HT1080 (cell line): ENCODE results near the gene FYN. TPM values are rescaled to one million over a fixed set of nuclear protein-coding genes. Genes with fewer than 3 reads are reported as not detected.
A peak's percentile ranks its signal among the peaks of the same experiment; 100 is the strongest.

ENCODE experiments used
- DNase-seq: peaks from one replicate; pipeline ENCODE4 v3.0.0-alpha.2; 2015; ENCODE audit warnings: low read depth
- total RNA-seq: library from RNA; depleted of rRNA; stranded (reverse); fragments of >200 nt; shearing (Covaris generic); gene quantifications from 2 replicates; pipeline ENCODE4 v1.2.3, GENCODE V29; 2014

FYN gene
- total RNA-seq, 1 experiment from 2014 or later = 50.2 TPM

DNA sequence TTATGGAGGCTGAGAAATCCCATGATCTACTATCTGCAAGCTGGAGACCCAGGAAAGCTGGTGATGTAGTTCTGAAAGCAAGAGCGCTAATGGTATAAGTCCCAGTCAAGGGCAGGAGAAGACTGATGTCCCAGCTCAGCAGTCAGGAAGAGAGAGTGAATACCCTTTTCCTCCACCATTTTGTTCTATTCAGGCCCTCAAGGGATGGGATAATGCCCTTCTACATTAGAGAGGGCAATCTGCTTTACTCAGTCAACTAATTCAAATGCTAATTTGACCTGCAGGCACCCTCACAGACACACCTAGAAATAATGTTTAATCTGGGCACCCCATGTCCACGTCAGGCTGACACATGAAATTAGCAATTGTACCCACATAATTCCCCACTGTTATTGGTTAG lies 10.8 kb upstream of the FYN start:
- no peak for DNase-seq

DNA sequence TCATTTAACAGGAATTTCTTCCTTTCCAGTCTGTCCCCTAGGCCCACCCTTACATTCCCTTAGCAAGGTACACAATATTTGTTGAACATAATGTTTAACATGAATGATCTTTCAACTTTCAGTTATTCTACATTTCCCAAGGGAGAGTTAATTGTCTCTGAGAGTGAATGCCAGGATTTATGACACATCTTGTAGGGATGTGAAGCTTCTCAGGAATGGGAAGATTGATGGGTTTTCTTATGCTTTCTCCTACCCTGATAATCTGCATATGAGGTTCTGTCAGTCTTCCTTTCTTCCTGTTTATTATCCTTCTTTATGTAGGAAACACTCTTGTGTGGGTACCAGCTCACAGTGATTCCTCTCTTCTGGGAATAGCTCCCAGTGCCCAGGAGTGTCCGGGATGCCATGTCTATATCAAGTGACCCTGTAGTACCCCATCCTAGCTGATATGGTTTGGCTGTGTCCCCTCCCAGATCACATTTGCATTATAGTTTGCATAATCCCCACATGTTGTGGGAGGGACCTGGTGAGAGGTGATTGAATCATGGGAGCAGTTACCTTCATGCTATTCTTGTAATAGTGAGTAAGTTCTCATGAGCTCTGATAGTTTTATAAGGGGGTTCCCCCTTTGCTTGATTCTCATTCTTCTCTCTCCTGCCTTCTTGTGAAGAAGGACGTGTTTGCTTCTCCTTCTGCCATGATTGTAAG lies 7.1 kb upstream of the FYN start:
- peak; percentile 40 for DNase-seq

DNA sequence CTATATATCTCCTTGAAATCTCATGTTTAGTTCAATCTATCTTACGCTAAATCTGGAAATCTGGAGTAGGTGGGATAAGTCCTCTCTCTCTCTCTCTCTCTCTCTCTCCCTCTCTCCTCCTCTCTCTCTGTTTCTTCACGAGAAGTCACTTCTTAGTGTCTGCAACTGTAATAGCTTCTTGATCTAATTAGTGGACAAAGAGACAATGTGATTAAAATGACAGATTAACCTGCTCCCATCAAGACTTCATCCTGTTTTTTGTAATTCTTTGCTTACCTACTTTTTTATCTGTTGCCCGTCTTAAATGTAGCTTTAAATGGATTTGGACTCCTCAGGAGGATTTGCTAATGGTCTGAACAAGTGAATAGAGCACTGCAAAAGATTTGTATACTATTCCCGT lies 2.5 kb upstream of the FYN start:
- no peak for DNase-seq

DNA sequence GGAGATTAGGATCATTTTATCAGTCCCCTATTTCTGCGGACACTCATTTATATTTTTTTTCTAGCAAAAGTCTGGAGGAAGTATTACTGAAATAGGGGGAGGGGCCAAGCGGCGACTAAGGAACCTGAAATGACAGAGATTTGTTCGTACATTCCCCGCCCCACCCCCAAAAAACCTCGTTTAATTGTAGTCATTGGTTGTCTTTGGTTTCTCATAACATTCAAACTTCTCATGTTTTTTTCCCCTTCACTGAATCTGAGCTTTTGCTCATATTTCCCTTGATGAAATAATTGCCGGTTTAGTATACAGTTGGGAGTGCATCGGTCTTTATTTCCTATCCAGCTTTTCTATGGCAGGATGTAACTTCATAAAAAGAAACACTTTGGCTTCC lies 768 bp upstream of the FYN start:
- peak; percentile 18 for DNase-seq

DNA sequence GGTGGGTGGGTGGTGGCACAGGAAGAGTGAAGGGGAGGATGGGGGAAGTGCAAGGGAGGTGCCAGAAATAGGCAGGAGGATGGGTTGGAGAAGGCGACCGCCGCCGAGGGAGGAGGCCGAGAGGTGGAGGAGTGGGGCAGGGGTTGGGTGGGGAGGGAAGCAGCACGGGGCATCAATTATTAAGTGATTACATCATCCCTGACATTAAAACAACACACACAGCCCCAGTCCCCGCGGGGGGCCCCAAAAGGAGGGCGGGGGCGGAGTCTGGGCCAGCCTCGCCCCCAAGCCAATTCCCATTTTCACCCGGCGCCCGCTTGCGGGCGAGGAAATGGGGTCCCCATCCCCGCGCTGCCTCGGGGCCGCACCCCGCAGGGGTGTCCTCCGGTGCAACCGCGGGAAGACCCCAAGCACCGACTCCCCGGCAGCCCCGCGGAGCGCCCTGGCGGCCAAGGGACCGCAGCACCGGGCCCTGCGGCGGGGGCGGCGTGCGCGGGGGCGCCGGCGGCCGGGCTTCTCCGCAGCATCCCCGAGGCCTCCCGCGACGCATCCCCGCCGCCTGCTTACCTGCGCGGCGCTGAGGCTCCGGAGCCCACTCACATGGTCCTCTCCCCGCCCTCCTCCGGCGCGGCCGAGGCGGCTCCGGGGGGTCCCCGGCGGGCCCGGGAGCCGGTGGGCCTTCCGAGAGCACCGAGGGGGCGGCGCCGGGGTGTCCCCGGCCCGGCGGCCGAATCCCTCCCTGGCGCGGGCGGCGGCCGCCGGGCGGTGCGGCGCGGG lies 663 bp downstream of the FYN start:
- no peak for DNase-seq

DNA sequence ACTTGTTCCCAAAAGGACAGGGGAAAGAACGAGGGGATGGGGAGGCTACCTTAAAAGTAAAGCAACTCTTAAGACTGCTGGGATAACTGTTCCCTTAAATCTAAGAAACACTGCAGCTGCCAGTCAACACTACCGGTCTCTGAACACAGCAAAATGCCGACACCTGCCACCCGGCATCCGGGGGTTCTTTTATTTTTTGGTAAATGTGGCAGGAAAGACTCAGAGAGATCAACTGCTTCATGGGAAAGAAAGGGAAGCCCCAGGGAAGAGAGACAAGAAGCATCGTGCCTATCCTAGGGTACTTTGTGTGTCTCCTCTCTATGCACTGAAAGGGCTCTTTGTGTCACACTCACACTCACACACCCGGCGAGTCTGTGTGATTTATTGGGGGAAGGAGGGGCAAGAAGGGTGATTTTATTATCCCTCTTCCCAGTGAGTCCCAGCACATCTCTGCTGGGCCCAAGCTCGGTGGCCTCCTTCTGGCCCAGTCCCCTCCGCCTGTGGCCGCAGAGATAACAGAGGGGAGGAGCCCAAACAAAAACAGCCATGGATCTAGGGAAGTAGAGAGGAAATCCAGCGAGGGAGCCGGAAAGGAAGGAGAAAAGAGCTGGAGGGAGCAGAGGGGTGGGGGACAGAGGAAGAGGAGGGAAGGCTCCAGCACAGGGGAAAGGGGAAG lies 1.4 kb downstream of the FYN start:
- peak; percentile 48 for DNase-seq

DNA sequence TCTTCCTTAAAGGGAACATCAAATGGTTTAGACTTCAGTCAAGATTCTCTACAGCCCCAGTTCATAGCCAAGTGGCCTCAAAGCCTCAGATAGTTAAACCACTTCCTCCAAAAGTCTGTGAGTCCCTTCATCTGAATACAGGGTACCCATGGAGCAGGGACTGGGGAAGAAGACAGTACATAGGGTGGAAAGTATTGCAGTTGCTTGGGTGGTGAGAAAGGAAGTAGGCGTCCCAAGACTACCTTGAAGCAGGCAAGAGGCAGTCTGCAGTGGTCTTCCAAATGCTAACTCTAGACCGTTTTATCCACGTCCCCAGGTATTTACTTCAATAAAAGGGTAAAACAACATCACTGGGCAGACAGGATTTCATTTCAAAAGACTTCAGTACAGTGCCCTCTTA lies 2.0 kb downstream of the FYN start:
- DNase-seq = no peak

DNA sequence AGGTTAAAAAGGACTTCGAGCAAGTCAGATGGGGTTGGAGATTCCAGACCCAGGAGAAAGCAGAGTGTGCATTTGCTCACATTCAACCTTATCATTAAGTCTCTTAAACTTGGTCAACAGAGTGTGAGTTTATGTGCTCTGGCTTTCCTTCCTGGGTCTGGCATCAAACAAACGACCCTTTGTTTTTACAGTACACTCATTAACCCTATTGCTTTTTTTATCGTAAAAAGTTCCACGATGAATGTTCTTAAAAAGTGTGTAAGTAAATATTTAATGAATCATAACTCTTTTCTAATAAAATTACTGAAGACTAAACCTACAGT lies 2.5 kb downstream of the FYN start:
- no peak for DNase-seq

DNA sequence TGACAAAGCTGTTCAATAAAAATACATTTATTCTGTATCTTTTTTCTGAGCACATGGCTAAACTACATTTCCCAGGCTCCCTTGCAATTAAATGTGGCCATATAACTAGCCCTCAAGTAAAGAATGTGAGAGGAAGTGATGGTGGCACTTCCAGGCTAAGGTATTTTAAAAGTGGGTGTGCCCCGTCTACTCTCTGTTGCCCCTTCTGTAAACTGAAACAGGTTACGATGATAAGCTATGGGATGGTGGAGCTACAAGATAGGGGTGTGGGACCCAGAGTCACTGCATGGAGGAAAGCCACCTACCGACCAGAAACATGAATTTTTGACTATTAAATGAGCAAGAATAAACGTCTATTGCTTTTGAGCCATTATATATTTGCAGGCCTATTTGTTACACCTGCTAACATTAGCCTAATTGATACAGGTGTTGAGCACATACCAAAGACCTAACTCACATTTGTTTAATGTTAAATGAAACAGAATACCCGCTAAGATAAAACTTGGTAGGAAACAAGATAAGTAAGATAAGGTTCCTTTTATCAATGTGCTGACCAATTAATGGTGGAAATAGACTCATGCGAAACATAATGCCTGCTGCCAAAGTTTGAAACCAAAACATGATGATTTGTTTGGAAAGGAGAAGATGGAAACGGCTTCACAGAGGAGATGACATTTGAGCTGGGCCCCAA lies 3.1 kb downstream of the FYN start:
- peak; percentile 13 for DNase-seq

DNA sequence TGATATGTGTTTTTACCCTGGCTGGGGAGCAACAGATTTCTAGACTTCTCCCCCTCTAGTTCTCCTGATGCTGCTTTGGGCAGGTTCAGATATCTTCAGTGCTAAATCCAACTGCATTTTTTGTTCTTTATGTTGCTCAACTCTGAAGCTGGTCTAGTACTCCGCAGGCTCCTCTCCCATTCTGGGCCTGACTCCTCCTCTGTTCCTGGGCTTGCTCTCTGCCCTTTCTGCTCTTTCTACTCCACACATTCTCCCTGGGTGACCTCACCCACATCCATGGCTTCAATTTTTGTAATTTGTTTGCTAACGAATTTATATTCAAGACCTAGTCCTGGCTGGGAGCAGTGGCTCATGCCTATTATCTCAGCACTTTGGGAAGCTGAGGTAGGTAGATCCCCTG lies 6.4 kb downstream of the FYN start:
- no peak for DNase-seq

DNA sequence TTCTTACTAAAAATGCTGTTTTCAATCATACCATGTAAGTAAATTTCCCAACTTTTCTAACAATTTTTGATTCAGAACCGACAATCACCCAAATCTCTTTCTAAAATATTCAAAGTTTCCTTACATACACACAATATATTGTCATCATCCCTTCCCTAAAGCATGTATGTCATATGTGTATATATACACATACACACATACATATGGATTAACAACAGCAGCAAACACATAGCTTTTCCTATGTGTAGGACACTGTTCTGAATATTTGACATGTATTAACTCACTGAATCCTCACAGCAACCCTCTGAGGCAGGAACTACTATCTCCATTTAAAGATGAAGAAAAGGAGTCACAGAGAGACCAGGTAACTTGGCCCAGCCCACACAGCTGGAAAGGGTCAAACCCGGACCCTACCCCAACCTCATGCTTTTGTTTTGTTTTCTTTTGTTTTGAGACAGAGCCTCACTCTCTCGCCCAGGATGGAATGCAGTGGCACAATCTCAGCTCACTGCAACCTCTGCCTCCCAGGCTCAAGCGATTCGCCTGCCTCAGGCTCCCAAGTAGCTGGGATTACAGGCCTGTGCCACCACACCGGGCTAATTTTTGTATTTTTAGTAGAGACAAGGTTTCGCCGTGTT lies 7.2 kb downstream of the FYN start:
- DNase-seq = no peak

DNA sequence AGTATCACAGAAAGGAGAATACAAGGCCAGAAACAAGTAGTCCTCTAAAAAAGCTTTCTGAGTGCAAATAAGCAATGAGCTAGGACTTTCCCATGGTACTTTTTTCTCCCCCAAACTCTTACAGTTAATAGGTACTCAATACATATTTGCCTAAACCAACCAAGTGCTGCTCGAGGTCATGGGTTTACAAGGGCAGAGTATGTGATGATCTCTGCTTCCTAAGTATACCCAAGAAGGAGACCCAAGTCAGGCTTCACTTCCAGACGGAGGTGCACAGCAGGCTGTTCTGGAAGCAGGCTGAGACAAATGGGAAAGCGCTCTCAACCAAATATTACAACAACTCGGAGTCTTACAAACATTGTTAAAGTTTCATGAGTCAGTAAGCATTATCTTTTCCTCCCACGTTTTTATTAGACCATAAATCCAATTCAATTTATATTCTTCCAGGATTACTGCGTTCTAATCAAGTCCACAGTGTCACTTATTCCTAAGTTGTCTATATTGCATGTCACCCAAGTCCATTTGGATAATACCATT lies 8.1 kb downstream of the FYN start:
- no peak for DNase-seq

DNA sequence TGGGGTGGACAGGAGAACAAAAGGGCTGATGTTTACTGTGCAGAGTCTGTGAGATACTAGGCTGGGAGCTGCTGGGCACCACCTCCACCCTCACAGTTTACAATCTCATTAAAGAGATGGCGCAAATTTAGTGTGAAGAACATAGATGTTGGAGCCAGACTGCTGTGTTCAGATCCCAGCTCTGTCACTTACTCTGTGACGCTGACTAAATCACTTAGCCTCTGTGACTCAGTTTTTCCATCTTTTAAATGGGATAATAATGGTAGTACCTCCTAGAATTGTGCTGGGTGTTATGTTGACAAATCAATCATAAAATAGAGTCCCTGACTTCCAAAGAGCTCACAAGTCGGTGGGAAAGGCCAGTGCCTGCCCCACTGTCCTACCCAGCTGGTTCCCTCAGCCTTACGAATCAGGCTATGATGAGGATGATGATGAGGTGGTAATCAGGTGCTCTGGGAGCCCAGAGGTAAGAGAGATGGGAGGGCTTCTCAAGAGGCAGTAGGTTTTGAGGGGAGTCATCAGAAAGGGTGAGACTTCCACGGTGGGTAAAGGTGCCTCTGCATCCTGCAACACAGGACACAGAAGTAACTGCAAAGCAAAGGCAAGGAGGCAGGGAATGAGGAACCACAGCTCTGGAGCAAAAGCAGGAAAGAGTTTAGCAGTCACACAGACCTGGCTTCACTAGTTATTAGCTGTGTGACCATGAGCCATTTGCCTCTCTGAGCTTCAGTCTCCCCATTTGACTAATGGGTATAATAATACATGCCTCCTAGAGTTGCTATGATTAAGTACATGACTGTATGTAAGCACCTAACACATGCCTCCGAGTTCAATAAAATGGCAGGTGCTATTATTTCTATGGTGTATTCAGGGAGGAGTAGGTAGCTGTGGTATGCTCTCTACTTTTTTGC lies 8.9 kb downstream of the FYN start:
- no peak for DNase-seq

DNA sequence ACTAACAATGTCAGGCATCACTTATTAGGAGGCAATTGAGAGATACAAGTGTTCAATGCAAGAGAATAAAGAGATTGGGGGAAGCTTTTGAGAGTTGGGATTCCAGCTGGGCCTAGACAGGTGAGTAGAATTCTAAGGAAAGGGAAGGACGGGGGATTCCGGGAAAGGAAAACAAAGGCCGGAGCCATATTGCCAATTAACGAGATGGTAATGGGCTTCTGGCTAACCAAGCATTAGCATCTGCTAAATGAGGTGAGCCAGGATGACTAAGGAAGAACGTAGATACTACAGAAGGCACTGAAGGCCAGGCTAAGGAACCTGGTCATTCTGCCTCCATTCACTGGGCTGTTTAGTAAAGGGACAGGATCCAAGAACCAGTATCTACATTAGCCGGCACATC lies 10.5 kb downstream of the FYN start:
- no peak for DNase-seq

DNA sequence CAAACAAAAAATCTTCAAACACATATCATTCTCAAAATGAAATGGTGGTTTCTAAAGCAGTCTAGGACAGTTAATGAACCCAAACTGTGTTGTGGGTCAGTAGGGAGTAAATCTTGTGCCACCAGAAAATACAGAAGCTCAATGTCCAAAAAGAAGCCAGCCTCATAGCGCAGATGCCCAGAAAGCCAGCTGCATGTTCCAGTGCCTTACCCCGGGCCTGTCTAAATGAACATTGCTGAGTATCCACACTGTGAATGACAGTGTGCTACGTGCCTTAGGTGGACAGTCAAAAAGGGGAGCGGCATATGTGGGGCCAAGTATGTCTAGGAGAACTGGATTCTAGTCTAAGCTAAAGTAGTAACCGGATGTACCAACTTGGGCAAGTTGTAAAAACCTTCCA lies 10.9 kb downstream of the FYN start:
- no peak for DNase-seq

DNA sequence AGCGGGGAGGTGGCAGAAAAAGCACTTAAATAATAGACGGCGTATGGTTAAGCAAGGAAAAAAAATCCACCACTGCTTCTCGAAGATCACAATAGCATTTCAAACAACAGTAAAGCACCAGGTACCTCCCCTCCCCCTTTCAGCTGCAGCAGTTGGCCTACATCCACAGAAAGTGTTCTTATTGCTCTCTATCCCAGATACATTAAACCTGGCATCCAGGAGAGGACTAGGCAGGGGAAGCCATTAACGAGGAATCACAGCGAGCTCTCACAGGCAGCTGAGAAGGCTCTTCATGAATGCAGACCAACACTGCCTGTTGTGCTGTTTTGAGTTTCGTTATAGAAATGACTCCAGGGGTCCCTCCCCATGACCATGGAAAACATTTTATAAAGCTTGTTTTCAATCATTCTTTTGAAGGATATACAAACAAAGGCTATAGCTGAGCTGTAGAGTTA lies 11.8 kb downstream of the FYN start:
- DNase-seq = no peak

DNA sequence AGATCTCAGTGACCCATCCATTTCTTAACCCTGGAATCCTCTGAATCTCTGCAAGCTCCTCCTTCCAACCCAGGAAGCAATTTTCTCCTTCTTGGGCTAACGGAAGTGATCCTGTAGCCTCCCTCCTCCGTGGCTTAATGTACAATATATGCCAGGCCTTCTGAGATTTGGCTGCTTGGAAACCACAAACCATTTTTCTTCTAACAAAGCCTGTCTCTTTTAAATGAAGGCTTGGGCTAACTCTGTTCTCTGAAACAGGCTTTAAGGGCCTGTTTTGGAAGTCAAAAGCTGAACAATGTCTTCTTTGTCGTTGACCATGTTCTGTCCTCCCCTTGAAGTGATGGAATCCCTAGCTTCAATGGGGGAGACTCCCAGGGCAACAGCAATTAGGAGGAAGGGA lies 14.9 kb downstream of the FYN start:
- DNase-seq = no peak

DNA sequence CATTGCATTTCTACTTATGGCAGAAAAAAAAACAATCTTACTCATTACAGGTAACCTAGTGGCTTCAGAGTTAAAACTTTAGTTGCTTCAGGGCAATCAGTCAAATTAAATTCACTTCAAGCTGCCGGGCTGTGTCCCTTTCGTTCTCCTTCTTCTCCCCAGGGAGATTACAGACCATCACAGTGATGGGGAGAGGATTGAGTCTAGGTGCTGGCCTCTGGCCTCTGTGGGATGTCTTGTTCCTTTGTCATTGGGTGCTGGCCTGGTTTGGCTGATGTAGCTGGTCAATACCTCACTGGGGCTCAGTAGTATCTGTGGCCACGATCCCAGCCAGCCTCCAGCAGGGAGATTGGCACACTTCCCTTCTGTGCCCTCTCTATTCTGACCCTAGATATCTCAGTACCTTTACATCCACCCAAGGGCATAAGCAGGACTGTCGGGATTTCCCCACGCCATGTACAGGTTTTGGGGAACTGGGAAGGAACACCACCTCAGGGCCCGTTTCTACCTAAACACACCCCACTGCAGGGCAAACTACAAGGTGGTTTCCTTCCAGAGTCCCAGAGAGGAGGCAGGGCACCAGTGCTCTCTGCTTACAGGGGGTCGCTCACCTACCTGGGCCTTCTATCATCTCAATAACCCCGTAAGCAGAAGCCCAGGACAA lies 15.4 kb downstream of the FYN start:
- DNase-seq = no peak

DNA sequence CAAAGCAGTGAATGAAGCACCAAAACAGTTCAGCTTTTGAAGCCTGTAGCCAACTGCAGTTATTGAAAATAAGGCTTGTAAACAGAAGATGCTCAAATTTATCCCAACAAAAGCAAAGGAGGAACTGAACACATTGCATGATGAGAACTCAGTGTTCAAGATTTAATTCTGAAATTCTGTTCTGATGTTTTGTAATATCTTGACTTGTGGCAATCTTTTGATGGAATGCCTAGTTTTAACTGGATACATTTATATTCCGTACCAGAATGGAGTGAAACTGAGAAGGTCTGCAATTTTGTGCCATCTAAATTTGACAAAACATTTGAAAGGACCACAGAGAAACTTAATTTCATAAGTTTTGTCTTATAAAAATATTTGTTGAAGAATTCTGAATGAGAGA lies 17.5 kb downstream of the FYN start:
- no peak for DNase-seq

DNA sequence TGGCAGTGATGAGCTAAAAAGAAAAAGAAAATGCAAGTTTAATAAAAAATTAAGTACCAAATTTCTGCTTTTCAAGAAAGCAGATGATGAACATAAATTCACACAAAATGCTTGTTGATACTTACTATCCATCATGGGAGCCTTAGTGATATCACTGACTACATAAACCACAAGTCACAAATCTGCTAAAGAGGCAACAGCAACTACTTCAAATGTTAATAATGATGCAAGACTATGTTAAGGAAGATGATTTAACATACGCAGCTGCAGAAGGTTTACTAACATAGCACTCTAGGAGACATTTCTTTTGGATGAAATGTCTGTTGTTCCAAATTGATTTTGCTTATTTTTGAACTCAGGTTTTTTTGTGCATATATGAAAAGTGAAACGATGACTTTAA lies 18.6 kb downstream of the FYN start:
- DNase-seq = no peak
